A549 (cell line): ENCODE data around the gene PDK2. TPM values are rescaled to one million over a fixed set of nuclear protein-coding genes. Genes with fewer than 3 reads are reported as not detected.

ENCODE experiments used
- ATAC-seq, 2 experiments: fragments of 200-7000 bp in 1 of 2; fragments of >200 bp in 1 of 2; cut with Nextera tagmentation in 1 of 2; cut with Tn5 transposase in 1 of 2; 3 replicates each; pipeline versions ENCODE4 v1.8.0 to v1.9.1; 2018 to 2020; ENCODE audit warnings: mild to moderate bottlenecking in 1 of 2, moderate library complexity in 1 of 2
- CTCF ChIA-PET: fragments of 300-600 bp; sonication (Branson Sonifier 250); formaldehyde crosslinking; extraction: SDS; loops from one replicate; lab custom pipeline; 2021; ENCODE audit warnings: antibody characterized with exemption, inconsistent platforms; lab: Yijun Ruan, JAX
- POLR2A ChIA-PET: fragments of 350-600 bp; formaldehyde crosslinking; extraction: SDS; loops from one replicate; lab custom pipeline; 2021; ENCODE audit warnings: antibody characterized with exemption, inconsistent platforms; lab: Yijun Ruan, JAX
- DNase-seq, 2 experiments: peaks; one replicate each; pipeline versions ENCODE4 v3.0.0 to v3.0.0-alpha.2; 2011 to 2016; ENCODE audit warnings: low read depth in 1 of 2, low spot score in 1 of 2
- FAIRE-seq: peaks from 2 replicates; lab custom pipeline; 2011; peaks lifted over from hg19 to GRCh38; lab: Jason Lieb, UNC
- H3K27ac ChIP-seq, 2 experiments: fragments of >200 bp; sonication (Bioruptor Twin); formaldehyde crosslinking; 3 replicates each; pipeline ENCODE4 v1.5.1; 2016 to 2017
- H3K4me1 ChIP-seq: fragments of >200 bp; sonication (Bioruptor Twin); formaldehyde crosslinking; 3 replicates; pipeline ENCODE4 v1.6.1; 2016
- H3K4me2 ChIP-seq: fragments of >200 bp; sonication (Bioruptor Twin); formaldehyde crosslinking; 3 replicates; pipeline ENCODE4 v1.6.1; 2016
- H3K4me3 ChIP-seq: fragments of >200 bp; sonication (Bioruptor Twin); formaldehyde crosslinking; 3 replicates; pipeline ENCODE4 v1.5.1; 2016
- H3K9me3 ChIP-seq: fragments of >200 bp; sonication (Bioruptor Twin); formaldehyde crosslinking; 3 replicates; pipeline ENCODE4 v1.6.1; 2016
- BHLHE40 ChIP-seq: IDR thresholded peaks from 2 replicates; pipeline ENCODE4 v1.6.1; 2012; ENCODE audit warnings: low read depth, low read length, inconsistent platforms
- CBX2 ChIP-seq: fragments of 200-600 bp; sonication (generic); IDR thresholded peaks from 2 replicates; pipeline ENCODE4 v1.6.1; 2016; ENCODE audit warnings: low read depth, mild to moderate bottlenecking, borderline replicate concordance
- CBX8 ChIP-seq: fragments of 200-600 bp; sonication (generic); IDR thresholded peaks from 2 replicates; pipeline ENCODE4 v1.6.1; 2016
- CHD2 ChIP-seq: fragments of 150-350 bp; IDR thresholded peaks from 2 replicates; pipeline ENCODE4 v1.6.1; 2014; ENCODE audit warnings: low read length; ENCODE audit not compliant: partially characterized antibody
- CHD4 ChIP-seq: fragments of 200-600 bp; sonication (generic); IDR thresholded peaks from 2 replicates; pipeline ENCODE4 v1.6.1; 2016; ENCODE audit warnings: antibody characterized with exemption, mild to moderate bottlenecking, borderline replicate concordance
- EP300 ChIP-seq, 2 experiments: fragments of >200 bp; sonication (Bioruptor Twin); formaldehyde crosslinking; IDR thresholded peaks; 2 replicates in 1 of 2; 3 replicates in 1 of 2; pipeline ENCODE4 v1.6.1; 2016 to 2017
- FOSB ChIP-seq: fragments of 250-450 bp; sonication (Bioruptor Pico); IDR thresholded peaks from 2 replicates; pipeline ENCODE4 v1.5.0; 2020; ENCODE audit warnings: mild to moderate bottlenecking, moderate library complexity
- FOSL2 ChIP-seq, 2 experiments: fragments of 450-650 bp in 1 of 2; fragments of >200 bp in 1 of 2; sonication (Bioruptor Twin) in 1 of 2; formaldehyde crosslinking; IDR thresholded peaks; 2 replicates each; pipeline versions ENCODE4 v1.5.0 to v1.6.1; 2016 to 2020; ENCODE audit warnings: mild to moderate bottlenecking in 1 of 2, moderate library complexity in 1 of 2
- HEYL ChIP-seq: fragments of 250-450 bp; sonication (Bioruptor Pico); IDR thresholded peaks from 2 replicates; pipeline ENCODE4 v1.8.0; 2021; ENCODE audit warnings: mild to moderate bottlenecking, moderate library complexity
- KDM5A ChIP-seq: fragments of 200-600 bp; sonication (generic); IDR thresholded peaks from 2 replicates; pipeline ENCODE4 v1.6.1; 2016; ENCODE audit warnings: antibody characterized with exemption, mild to moderate bottlenecking
- NFE2L2 ChIP-seq: fragments of 150-350 bp; conservative IDR thresholded peaks from 2 replicates; pipeline ENCODE4 v1.6.1; 2014; ENCODE audit warnings: low read length
- NPAS2 ChIP-seq: fragments of 250-450 bp; sonication (Bioruptor Pico); IDR thresholded peaks from 2 replicates; pipeline ENCODE4 v1.8.0; 2022; ENCODE audit warnings: mild to moderate bottlenecking, moderate library complexity, borderline replicate concordance
- PHF8 ChIP-seq: fragments of 200-600 bp; sonication (generic); IDR thresholded peaks from 2 replicates; pipeline ENCODE4 v1.6.1; 2016; ENCODE audit warnings: low read depth, mild to moderate bottlenecking, antibody characterized with exemption, moderate library complexity, borderline replicate concordance
- TP53 ChIP-seq: fragments of 250-450 bp; sonication (Bioruptor Pico); IDR thresholded peaks from 2 replicates; pipeline ENCODE4 v1.5.0; 2021; ENCODE audit warnings: mild to moderate bottlenecking, moderate library complexity
- ZSCAN20 ChIP-seq: fragments of 250-450 bp; sonication (Bioruptor Pico); IDR thresholded peaks from 2 replicates; pipeline ENCODE4 v1.8.0; 2022; ENCODE audit warnings: mild to moderate bottlenecking, moderate library complexity
- WGBS: methylation state at CpG from one replicate; pipeline ENCODE4 v1.1.6; 2017; ENCODE audit errors: missing lambda C conversion rate; 5-methylcytosine and 5-hydroxymethylcytosine counted together
- polyA plus RNA-seq, 4 experiments: library from polyadenylated mRNA; depleted of rRNA in 3 of 4; stranded (reverse); fragments of >200 nt; fragmentation: RNase III in 1 of 4; extraction: RNeasy Plus Mini Kit Qiagen cat#74134 plus additional on column Dnase treatment in 1 of 4; gene quantifications; 2 replicates in 3 of 4; 3 replicates in 1 of 4; pipeline ENCODE4 v1.2.3, GENCODE V29; 2011 to 2017
- TF ChIP-seq, protein P1 (sequence below): IDR thresholded peaks from 2 replicates; pipeline ENCODE4 v1.6.1; 2012
- TF ChIP-seq, protein P2 (sequence below): IDR thresholded peaks from 2 replicates; pipeline ENCODE4 v1.6.1; 2012; ENCODE audit warnings: low read depth, borderline replicate concordance
- TF ChIP-seq, protein P3 (sequence below): fragments of >200 bp; sonication (Bioruptor Twin); formaldehyde crosslinking; IDR thresholded peaks from 3 replicates; pipeline ENCODE4 v1.6.1; 2016
- TF ChIP-seq, protein P4 (sequence below): fragments of 250-450 bp; sonication (Bioruptor Pico); IDR thresholded peaks from 2 replicates; pipeline ENCODE4 v1.5.0; 2021; ENCODE audit warnings: mild to moderate bottlenecking, moderate library complexity, borderline replicate concordance

The PDK2 gene
- polyA plus RNA-seq, 2 of the 4 experiments (the other 2 are of a cell fraction): 14.1 to 28.5 TPM

DNA sequence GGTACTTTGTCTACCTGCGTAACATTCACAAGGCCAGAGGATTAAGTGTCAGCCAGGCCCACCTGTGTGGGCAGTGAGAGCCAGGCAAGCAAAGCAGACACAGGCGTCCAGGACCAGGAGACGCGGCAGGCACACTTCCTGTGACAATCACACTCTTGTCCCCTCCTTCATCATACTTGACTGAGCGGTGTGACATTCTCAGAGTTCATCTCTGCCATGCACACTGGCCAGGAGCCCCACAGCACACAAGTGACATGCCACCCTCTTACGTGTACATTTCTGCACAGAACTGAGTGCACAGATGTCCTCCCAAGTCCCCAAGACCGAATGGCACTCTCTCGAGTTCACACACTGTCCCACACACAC, 46.6 kb downstream of the PDK2 start:
- ATAC-seq (no peak), DNase-seq (no peak), FAIRE-seq (no peak)
- Histone ChIP-seq H3K4me1 (peaks cover 22% of the 10 kb centered on the region), H3K27ac (no peak overlapping the region), H3K9me3 (no peaks in the 10 kb centered on the region), H3K4me2 (no peak overlapping the region), H3K4me3 (no peak overlapping the region)
- POLR2A ChIA-PET: no interaction called here
- TF ChIP-seq, protein P1, sequence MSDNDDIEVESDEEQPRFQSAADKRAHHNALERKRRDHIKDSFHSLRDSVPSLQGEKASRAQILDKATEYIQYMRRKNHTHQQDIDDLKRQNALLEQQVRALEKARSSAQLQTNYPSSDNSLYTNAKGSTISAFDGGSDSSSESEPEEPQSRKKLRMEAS: no peak
- no peak for TF ChIP-seq CBX2
- TF ChIP-seq, protein P2, sequence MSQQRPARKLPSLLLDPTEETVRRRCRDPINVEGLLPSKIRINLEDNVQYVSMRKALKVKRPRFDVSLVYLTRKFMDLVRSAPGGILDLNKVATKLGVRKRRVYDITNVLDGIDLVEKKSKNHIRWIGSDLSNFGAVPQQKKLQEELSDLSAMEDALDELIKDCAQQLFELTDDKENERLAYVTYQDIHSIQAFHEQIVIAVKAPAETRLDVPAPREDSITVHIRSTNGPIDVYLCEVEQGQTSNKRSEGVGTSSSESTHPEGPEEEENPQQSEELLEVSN: no peak
- TF ChIP-seq NFE2L2: no peak
- no peak for TF ChIP-seq BHLHE40
- no peak for TF ChIP-seq HEYL (CRISPR knock-in tag)
- CTCF ChIA-PET: interaction anchor here (2.0 to 60.2 kb wide), 7 partner anchors 7 to 37 kb away, joined by 7 to 1356 read pairs (median 96); partner anchors contain the start of genes PDK2, PPP1R9B, SAMD14 and SGCA
- 92% methylated on average over 8 of the region's 8 CpGs for WGBS

DNA sequence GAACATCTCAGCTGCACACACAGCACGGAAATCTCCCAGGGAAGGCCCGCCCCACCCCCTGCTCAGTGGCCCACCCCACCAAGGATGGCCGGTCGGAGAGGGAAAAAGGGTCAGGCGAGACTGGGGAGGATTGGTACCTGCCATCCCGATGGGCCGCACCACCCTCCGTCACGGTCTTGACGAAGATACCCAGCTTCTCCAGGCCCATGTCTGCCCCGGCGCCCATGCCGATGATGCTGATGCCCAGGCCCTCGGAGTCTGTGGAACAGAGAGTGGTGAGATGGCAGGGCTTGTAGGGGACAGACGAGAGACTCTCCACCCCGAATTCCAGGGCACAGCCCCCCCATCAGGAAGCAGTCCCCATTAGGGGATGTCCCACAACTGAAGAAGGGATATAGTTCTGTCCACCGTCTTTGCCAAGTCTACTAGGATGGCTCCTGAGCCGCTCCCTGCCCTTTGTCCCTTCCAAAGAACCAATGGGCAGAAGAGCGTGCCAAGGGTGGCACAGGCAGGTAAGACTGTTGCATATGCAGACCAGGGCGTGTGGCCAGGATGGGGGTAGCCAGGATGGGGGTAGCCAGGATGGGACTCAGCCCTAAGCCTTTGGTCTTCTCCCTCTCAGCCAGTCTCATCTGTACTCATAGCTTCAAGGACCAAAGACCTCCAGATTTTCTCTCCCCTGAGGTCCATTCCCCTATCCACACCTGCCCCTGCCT, 48.5 kb downstream of the PDK2 start:
- FAIRE-seq: no peak
- no peak for TF ChIP-seq FOSL2 (IDR thresholded peaks at IDR 0.05)
- no peak for TF ChIP-seq FOSL2 (CRISPR knock-in tag; IDR thresholded peaks at IDR 0.05)
- TF ChIP-seq PHF8: no peak
- no peak for TF ChIP-seq CBX8
- no peak for TF ChIP-seq BHLHE40
- TF ChIP-seq EP300 (IDR thresholded peaks at IDR 0.05): no peak
- no peak for TF ChIP-seq HEYL (CRISPR knock-in tag)
- ChIA-PET CTCF (interaction anchor here (0.6 to 60.2 kb wide), 12 partner anchors 4 to 118 kb away, joined by 3 to 1356 read pairs (median 4); partner anchors contain the start of genes PDK2, PPP1R9B, SAMD14 and SGCA), POLR2A (no interaction called here)
- no peak for ATAC-seq
- H3K4me1 ChIP-seq: peaks cover 41% of the 10 kb centered on the region
- no peak overlapping the region for H3K4me3 ChIP-seq
- no peak overlapping the region for H3K27ac ChIP-seq
- no peaks in the 10 kb centered on the region for H3K9me3 ChIP-seq
- 96% methylated on average over 17 of the region's 20 CpGs for WGBS
- no peak for DNase-seq
- no peak overlapping the region for H3K4me2 ChIP-seq

DNA sequence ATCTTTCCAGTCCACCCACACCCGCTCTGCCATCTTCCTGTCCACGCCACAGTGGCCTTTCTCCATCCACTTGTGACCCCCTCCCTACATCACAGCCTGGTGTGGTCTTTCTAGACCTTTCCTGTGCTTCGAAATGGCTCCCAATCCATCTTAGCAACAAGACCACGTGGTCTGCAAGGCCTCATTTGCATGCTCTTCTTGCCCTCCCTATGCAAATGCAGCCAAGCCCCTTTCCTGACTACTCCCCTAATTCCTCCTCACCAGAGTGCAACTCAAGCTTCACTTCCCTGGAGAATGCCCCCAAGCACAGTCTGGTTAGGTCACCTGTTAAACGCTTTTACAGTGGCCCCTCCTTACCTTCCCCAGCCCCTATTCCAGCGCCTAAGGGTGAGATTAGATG, 49.2 kb downstream of the PDK2 start:
- DNase-seq (no peak), FAIRE-seq (no peak), ATAC-seq (no peak)
- WGBS: 93% methylated on average over 6 of the region's 6 CpGs
- no peak overlapping the region for H3K4me3 ChIP-seq
- no peak overlapping the region for H3K27ac ChIP-seq
- CTCF ChIA-PET: interaction anchor here (0.7 to 60.2 kb wide), 8 partner anchors 5 to 153 kb away, joined by 3 to 1356 read pairs (median 72); partner anchors contain the start of genes PDK2 and SGCA
- peaks cover 41% of the 10 kb centered on the region for H3K4me1 ChIP-seq
- H3K9me3 ChIP-seq: no peaks in the 10 kb centered on the region
- H3K4me2 ChIP-seq: no peak overlapping the region
- TF ChIP-seq TP53 (CRISPR knock-in tag) (no peak), FOSB (no peak), NPAS2 (CRISPR knock-in tag) (no peak)
- TF ChIP-seq, protein P3, sequence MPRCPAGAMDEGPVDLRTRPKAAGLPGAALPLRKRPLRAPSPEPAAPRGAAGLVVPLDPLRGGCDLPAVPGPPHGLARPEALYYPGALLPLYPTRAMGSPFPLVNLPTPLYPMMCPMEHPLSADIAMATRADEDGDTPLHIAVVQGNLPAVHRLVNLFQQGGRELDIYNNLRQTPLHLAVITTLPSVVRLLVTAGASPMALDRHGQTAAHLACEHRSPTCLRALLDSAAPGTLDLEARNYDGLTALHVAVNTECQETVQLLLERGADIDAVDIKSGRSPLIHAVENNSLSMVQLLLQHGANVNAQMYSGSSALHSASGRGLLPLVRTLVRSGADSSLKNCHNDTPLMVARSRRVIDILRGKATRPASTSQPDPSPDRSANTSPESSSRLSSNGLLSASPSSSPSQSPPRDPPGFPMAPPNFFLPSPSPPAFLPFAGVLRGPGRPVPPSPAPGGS: no peak
- POLR2A ChIA-PET: no interaction called here

DNA sequence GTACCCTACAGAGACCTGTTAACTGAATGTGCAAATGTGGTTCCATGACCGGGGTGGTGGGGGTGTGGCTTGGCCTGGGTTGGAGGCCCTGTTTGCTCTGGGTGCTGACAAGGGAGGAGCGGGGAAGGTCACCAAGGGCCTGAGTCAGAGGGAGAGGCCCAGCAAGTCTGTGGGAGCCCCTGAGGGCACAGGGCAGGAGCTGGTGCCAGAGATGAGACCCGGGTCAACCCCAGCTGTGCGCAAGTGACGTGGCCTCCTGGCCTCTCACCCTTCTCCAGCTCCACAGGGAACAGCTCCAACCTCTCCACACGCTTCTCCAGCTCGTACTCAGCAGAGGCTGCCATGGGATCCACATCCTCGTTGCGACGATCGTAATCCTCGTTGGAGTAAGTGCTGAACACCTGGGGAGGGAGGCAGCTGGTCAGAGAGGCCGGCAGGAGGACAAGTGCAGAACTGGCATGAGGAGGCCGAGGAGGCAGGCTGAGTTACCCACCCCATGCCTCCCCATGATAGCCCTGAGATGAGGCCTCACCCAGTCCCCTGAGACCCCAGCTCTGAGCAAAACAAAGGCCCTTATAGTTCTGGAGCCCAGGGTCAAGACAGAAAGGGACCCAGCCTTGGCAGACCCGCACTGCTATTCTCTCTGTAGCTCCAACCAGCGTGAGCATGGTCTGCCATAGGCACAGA, 49.8 kb downstream of the PDK2 start:
- DNase-seq: no peak
- 78% methylated on average over 16 of the region's 16 CpGs for WGBS
- Histone ChIP-seq H3K4me2 (0 out of 3 replicates have a peak overlapping the region, but pooled peaks have one; percentile 95), H3K4me1 (peaks cover 41% of the 10 kb centered on the region), H3K9me3 (no peaks in the 10 kb centered on the region), H3K27ac (no peak overlapping the region), H3K4me3 (no peak overlapping the region)
- FAIRE-seq: no peak
- ChIA-PET CTCF (interaction anchor here (0.7 to 60.2 kb wide), 10 partner anchors 6 to 153 kb away, joined by 3 to 1356 read pairs (median 8); partner anchors contain the start of genes PDK2 and SGCA), POLR2A (no interaction called here)
- TF ChIP-seq KDM5A: no peak
- no peak for TF ChIP-seq ZSCAN20 (CRISPR knock-in tag)
- no peak for TF ChIP-seq CHD4
- TF ChIP-seq, protein P1: no peak
- TF ChIP-seq CHD2: no peak
- TF ChIP-seq, protein P4, sequence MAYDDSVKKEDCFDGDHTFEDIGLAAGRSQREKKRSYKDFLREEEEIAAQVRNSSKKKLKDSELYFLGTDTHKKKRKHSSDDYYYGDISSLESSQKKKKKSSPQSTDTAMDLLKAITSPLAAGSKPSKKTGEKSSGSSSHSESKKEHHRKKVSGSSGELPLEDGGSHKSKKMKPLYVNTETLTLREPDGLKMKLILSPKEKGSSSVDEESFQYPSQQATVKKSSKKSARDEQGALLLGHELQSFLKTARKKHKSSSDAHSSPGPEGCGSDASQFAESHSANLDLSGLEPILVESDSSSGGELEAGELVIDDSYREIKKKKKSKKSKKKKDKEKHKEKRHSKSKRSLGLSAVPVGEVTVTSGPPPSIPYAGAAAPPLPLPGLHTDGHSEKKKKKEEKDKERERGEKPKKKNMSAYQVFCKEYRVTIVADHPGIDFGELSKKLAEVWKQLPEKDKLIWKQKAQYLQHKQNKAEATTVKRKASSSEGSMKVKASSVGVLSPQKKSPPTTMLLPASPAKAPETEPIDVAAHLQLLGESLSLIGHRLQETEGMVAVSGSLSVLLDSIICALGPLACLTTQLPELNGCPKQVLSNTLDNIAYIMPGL (CRISPR knock-in tag): no peak
- ATAC-seq: no peak
